SK-N-SH treated with all-trans-retinoic acid at 6 μM for 48 hours (cell line): ENCODE results near the gene EHD4.

ENCODE experiments used
- ARNTL ChIP-seq: fragments of 450-650 bp; formaldehyde crosslinking; IDR thresholded peaks from 2 replicates; pipeline ENCODE4 v1.5.0; 2020; ENCODE audit warnings: low read depth, mild to moderate bottlenecking, moderate library complexity, borderline replicate concordance
- BACH2 ChIP-seq: fragments of 250-450 bp; sonication (Bioruptor Pico); IDR thresholded peaks from 2 replicates; pipeline ENCODE4 v1.9.0; 2021; ENCODE audit warnings: mild to moderate bottlenecking, borderline replicate concordance
- GLIS3 ChIP-seq: fragments of 250-450 bp; sonication (Bioruptor Pico); IDR thresholded peaks from 2 replicates; pipeline ENCODE4 v1.5.0; 2020; ENCODE audit warnings: mild to moderate bottlenecking, moderate library complexity
- ISL1 ChIP-seq: fragments of 250-450 bp; sonication (Bioruptor Pico); IDR thresholded peaks from 2 replicates; pipeline ENCODE4 v2.1.2; 2022; ENCODE audit warnings: mild to moderate bottlenecking, moderate library complexity
- PPARA ChIP-seq: fragments of 250-450 bp; sonication (Bioruptor Pico); IDR thresholded peaks from 2 replicates; pipeline ENCODE4 v1.5.0; 2020; ENCODE audit warnings: mild to moderate bottlenecking, borderline replicate concordance
- SNAI2 ChIP-seq: fragments of 250-450 bp; sonication (Bioruptor Pico); IDR thresholded peaks from 2 replicates; pipeline ENCODE4 v1.5.0; 2020; ENCODE audit warnings: mild to moderate bottlenecking, moderate library complexity
- TOX ChIP-seq: fragments of 250-450 bp; sonication (Bioruptor Pico); IDR thresholded peaks from 2 replicates; pipeline ENCODE4 v1.8.0; 2021; ENCODE audit warnings: mild to moderate bottlenecking, moderate library complexity, borderline replicate concordance
- ZC3H10 ChIP-seq: fragments of 250-450 bp; sonication (Bioruptor Pico); IDR thresholded peaks from 2 replicates; pipeline ENCODE4 v1.5.1; 2021; ENCODE audit warnings: mild to moderate bottlenecking, moderate library complexity
- ZFP3 ChIP-seq: fragments of 250-450 bp; sonication (Bioruptor Pico); IDR thresholded peaks from 2 replicates; pipeline ENCODE4 v1.5.0; 2020; ENCODE audit warnings: mild to moderate bottlenecking, moderate library complexity
- ZFP30 ChIP-seq: fragments of 450-650 bp; formaldehyde crosslinking; IDR thresholded peaks from 2 replicates; pipeline ENCODE4 v1.5.0; 2022; ENCODE audit warnings: mild to moderate bottlenecking, moderate library complexity
- ZNF565 ChIP-seq: fragments of 450-650 bp; formaldehyde crosslinking; conservative IDR thresholded peaks from 2 replicates; pipeline ENCODE4 v1.5.0; 2020; ENCODE audit warnings: low read depth, mild to moderate bottlenecking, moderate library complexity
- TF ChIP-seq, protein P1 (sequence below): fragments of 250-450 bp; sonication (Bioruptor Pico); IDR thresholded peaks from 2 replicates; pipeline ENCODE4 v1.8.0; 2020; ENCODE audit warnings: mild to moderate bottlenecking, moderate library complexity, borderline replicate concordance
- TF ChIP-seq, protein P2 (sequence below): fragments of 250-450 bp; sonication (Bioruptor Pico); IDR thresholded peaks from 2 replicates; pipeline ENCODE4 v1.5.1; 2020; ENCODE audit warnings: low read depth, mild to moderate bottlenecking, moderate library complexity
- TF ChIP-seq, protein P3 (sequence below): fragments of 250-450 bp; sonication (Bioruptor Pico); IDR thresholded peaks from 2 replicates; pipeline ENCODE4 v1.5.0; 2020; ENCODE audit warnings: mild to moderate bottlenecking, moderate library complexity

DNA sequence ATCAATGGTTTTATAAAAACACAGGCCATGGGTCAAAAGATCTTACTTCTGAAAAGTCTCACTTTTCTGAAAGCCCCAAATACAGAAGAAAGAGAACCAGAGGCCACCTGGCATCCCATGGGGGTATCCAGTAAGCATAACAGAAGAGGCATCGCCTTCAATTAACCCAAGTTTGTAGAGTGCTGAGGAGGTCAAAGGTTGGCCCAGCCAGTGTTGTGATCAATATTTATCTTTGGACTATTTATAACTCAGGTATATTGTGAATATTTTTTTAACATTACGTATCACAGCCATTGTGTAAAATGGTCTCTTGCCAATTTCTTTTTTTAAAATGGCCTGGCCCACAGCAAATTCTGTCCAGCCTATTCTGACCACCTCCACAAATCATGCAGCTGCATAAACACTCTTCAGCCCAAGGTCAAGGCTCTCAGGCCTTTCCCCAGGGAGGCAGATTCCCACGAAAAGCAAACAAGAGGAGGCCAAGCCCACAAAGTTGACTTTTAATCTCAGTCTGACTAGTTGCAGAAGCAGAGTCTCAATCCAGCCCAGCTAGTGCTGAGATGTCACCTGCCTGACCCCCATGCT is 52.3 kb downstream of the EHD4 start:
- TF ChIP-seq SNAI2 (CRISPR knock-in tag) (no peak), PPARA (CRISPR knock-in tag) (no peak), ARNTL (CRISPR knock-in tag) (no peak), ZNF565 (no peak), ZC3H10 (CRISPR knock-in tag) (no peak), ISL1 (CRISPR knock-in tag) (no peak), BACH2 (CRISPR knock-in tag) (no peak), ZFP3 (CRISPR knock-in tag) (no peak), TOX (CRISPR knock-in tag) (no peak), ZFP30 (CRISPR knock-in tag) (no peak), GLIS3 (CRISPR knock-in tag) (no peak)
- TF ChIP-seq, protein P1, sequence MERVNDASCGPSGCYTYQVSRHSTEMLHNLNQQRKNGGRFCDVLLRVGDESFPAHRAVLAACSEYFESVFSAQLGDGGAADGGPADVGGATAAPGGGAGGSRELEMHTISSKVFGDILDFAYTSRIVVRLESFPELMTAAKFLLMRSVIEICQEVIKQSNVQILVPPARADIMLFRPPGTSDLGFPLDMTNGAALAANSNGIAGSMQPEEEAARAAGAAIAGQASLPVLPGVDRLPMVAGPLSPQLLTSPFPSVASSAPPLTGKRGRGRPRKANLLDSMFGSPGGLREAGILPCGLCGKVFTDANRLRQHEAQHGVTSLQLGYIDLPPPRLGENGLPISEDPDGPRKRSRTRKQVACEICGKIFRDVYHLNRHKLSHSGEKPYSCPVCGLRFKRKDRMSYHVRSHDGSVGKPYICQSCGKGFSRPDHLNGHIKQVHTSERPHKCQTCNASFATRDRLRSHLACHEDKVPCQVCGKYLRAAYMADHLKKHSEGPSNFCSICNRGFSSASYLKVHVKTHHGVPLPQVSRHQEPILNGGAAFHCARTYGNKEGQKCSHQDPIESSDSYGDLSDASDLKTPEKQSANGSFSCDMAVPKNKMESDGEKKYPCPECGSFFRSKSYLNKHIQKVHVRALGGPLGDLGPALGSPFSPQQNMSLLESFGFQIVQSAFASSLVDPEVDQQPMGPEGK (CRISPR knock-in tag): no peak
- TF ChIP-seq, protein P2, sequence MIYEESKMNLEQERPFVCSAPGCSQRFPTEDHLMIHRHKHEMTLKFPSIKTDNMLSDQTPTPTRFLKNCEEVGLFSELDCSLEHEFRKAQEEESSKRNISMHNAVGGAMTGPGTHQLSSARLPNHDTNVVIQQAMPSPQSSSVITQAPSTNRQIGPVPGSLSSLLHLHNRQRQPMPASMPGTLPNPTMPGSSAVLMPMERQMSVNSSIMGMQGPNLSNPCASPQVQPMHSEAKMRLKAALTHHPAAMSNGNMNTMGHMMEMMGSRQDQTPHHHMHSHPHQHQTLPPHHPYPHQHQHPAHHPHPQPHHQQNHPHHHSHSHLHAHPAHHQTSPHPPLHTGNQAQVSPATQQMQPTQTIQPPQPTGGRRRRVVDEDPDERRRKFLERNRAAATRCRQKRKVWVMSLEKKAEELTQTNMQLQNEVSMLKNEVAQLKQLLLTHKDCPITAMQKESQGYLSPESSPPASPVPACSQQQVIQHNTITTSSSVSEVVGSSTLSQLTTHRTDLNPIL (CRISPR knock-in tag): no peak
- TF ChIP-seq, protein P3, sequence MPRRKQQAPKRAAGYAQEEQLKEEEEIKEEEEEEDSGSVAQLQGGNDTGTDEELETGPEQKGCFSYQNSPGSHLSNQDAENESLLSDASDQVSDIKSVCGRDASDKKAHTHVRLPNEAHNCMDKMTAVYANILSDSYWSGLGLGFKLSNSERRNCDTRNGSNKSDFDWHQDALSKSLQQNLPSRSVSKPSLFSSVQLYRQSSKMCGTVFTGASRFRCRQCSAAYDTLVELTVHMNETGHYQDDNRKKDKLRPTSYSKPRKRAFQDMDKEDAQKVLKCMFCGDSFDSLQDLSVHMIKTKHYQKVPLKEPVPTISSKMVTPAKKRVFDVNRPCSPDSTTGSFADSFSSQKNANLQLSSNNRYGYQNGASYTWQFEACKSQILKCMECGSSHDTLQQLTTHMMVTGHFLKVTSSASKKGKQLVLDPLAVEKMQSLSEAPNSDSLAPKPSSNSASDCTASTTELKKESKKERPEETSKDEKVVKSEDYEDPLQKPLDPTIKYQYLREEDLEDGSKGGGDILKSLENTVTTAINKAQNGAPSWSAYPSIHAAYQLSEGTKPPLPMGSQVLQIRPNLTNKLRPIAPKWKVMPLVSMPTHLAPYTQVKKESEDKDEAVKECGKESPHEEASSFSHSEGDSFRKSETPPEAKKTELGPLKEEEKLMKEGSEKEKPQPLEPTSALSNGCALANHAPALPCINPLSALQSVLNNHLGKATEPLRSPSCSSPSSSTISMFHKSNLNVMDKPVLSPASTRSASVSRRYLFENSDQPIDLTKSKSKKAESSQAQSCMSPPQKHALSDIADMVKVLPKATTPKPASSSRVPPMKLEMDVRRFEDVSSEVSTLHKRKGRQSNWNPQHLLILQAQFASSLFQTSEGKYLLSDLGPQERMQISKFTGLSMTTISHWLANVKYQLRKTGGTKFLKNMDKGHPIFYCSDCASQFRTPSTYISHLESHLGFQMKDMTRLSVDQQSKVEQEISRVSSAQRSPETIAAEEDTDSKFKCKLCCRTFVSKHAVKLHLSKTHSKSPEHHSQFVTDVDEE (CRISPR knock-in tag): no peak
